NOMO-1 treated with dmso at 0.1 percent for 144 hours (cell line): ENCODE data around the gene LDLRAD4.
"Not testable (repeated sequence)": the region's sequence is repeated elsewhere in the genome, so short reads cannot be mapped to it uniquely, and the experiment has no call there.

Source experiments
- DNase-seq: peaks from one replicate; lab custom pipeline; 2025; ENCODE audit not compliant: unreplicated experiment; lab: John Stamatoyannopoulos, UW

LDLRAD4 gene

GRCh38 chr18:13245481-13246000, 27.0 kb downstream of the LDLRAD4 start:
- DNase-seq, result no peak

DNA sequence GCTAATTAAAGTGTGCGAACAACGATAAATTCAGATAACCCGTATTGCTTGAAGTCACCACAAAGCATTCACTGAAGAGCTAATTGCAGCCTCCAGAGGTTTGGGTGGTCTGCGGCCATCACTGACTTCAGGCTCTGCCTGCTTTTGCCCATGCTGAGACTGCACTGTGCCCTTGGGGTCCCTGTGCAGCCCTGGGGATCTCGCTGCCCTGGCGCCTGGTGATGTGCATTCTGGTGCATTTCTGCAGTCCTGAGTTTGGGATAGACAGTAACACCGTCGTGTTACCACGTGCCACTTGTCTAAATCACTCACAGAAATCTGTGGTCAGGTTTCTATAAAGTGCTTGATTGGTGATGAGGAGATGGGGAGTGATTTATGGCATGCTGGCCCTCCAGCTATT, 27.6 kb downstream of the LDLRAD4 start:
- DNase-seq, result no peak

DNA sequence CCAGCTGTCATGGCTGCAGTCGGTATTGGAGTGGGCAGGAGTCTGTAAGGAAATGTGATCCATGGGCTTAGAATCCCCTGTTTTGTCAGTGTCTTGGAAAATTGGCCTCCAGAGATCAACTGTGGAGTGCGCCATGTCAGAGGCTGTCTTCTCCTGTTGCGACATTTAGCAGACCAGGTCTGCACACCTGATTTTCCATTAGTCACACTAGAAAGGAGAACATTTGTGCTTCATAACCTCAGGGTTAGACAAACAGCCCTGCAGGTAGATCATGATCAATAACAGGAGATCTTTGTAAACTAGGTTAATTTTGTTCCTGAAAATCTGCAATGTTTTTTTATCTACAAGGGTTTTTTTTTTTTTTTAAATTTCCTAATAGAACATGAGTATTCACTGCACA, 28.0 kb downstream of the LDLRAD4 start:
- DNase-seq, result no peak

DNA sequence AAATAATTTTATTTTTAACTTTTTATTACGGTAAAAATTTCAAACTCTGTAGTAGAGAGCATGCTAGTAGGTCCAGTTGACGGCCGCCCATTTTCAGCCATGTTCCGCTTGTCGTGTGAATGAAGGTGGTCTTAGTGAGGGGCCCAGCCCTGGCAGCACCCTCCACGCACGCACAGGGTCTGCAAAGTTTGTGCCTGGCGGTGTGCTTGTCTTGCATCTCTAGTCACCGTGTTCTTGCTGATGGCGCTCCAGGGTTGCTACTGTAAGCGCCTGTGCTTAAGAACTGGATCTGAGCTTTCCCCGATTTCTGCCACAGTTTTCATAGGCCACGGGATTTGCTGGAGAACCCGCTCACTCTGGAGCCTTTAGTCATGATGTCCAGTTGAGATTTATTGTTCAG, 28.9 kb downstream of the LDLRAD4 start:
- DNase-seq, result no peak

GRCh38 chr18:13252686-13253410, 34.3 kb downstream of the LDLRAD4 start:
- no peak for DNase-seq

- no peak for DNase-seq
These were observed 35.5 kb downstream of the LDLRAD4 start for GRCh38 chr18:13253786-13254688.

DNA sequence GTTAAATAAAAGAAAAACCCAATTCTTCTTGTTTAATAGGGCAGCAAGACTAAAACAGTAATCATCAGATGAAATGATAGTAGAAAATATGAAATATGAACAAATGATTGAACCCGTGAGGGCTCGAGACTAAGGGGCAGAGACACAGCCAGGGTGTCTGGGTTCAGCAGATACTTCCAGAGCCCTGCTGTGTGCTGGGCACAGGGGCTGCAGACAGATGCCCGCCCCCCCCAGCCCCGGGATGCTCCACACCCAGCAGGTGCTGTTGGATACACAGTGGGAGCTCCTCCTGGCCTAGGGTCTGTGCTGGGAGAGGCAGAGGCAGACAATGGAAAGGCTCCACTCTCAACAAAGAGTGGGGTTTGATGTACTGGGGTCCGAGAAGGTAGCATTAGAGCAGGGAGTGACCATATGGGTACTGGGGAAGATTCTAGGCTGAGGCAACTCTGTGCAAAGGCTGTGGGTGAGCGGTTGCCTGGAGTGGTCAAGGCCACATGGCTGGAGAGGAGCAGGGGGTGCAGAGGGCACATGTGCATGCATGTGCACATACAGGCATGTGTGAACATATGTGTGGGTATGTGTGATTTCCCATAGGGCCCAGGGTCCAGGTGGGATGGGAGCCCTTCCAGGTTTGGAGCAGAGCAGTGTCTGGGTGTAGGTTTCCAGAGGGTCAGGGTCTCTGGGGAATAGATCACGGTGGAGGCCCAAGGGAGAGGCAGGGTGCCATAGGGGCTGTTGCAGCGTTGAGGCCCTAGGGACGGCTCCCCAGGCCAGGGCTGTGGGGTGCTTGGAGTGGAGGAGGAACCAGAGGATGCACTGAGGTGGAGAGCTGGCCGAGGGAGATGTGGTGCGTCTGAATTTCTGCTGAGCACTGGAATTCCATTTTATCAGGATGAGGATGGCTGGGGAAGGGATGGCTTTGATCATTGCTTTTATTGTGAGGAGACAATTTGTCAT, 36.7 kb downstream of the LDLRAD4 start:
- no peak for DNase-seq

GRCh38 chr18:13256444-13257305, 38.1 kb downstream of the LDLRAD4 start:
- DNase-seq, result no peak

- DNase-seq, result no peak
These were observed 38.9 kb downstream of the LDLRAD4 start for GRCh38 chr18:13257361-13257980.

DNA sequence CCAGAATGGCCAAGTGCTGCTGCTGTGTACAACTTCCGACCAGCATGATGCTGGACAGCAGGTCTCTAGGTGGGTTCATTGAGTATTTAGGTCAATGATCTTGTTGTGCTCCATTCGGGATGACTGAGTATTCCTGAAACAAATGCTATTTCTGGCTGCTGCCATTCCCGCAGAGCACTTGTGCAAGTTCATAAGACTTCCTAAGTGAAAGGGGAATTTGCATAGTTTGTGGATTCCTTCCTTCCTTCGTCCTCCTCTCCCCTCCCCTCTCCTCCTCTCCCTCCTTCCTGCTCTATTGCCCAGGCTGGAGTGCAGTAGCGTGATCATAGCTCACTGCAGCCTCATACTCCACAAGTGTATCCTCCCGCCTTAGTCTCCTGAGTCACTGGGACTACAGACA, 40.4 kb downstream of the LDLRAD4 start:
- no peak for DNase-seq

DNA sequence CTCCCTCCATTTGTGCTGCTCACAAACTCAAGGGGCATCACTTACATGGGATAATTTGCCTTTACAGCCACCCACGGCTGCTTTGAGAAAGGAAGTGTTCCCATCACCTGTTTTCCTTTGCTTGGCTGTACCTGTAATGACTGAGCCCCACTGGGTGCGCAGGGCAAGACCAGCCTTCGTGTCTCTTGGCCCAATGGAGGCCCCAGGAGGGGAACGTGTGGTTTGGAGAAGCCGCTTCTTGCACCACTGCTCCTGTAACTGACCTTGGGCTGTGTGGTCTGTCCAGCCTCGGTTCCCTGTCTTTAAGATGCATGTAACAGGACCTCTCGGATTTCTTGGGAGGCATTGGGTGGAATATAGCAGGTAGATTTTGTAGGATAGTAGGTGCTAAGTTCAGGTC, 41.1 kb downstream of the LDLRAD4 start:
- DNase-seq, result no peak

DNA sequence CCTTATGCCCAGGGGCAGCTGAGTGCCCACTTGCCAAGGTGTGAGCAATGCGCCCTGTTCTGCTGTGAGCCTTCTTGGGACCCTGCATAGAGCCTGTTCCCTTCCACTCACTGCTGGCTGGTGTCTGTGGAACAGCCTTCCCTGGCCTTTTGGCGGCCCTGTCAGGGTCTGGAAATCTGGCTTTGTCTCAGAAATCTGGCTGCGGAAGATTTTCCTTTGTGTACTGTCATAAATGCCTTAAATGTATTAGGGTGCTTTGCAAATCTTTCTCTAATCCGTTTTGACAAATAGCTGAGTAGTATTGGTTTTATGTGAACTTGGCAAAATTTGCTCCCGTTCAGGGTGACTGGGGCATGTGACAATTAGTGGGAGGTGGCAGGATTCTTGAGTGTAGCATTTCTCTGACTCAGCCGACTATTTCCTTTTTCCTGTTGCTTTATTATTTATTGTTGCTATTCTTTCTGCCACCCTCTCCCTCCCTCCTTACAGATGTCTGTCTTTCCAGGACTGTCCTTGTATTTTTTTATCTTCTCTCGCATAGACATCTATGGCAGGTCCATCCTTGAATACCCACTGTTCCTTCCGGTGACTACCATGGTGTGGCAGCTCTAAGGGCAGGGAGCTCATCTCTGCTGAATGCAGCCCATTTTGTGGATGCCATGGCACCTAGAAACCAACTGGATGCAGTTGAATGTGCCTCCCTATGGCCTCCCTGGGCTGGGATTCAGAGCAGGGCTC, 41.8 kb downstream of the LDLRAD4 start:
- peak; percentile 41 for DNase-seq

DNA sequence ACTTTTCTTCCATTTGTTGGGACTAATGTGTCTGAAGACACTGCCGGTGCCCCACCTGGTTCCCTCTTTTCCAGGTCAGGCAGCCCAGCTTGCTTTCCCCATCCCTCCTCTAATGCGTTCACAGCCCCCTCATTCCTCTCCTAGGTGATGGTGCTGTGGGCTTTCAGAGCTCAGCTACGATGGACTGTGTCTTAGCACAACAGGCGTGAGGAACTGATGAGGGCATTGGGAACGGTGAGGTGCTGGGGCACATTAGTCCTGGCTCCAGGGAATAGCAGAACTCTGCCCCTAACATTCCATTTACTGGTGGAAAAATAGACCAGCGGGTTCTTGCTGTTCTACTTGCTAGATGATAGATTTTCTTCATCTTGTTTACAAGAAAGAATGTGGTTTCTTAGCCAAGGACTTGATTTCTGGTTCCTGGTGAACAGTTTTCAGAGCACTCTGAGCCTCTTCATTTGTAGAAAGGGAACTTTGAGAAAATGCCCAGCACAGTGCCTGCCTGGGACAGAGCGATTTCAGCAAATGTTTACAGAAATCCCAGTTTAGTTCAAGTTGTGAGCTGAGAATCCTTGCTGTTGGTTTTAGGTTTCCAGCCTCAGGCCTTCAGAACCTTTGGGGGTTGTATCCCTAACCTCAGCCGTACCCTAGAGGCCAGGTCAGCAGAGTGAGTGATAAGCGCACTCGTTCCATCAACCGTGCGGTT, 42.5 kb downstream of the LDLRAD4 start:
- no peak for DNase-seq

GRCh38 chr18:13261661-13262357, 43.2 kb downstream of the LDLRAD4 start:
- DNase-seq, result peak; percentile 2

DNA sequence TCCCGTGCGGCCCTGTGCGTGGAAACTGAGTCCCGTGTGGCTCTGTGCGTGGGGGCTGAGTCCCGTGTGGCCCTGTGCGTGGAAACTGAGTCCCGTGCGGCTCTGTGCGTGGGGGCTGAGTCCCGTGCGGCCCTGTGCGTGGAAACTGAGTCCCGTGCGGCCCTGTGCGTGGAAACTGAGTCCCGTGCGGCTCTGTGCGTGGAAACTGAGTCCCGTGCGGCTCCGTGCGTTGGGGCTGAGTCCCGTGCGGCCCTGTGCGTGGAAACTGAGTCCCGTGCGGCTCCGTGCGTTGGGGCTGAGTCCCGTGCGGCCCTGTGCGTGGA, 43.8 kb downstream of the LDLRAD4 start:
- not testable (repeated sequence) for DNase-seq

- DNase-seq, result no peak
These were observed 44.5 kb downstream of the LDLRAD4 start for GRCh38 chr18:13262839-13263691.
